ENCODE measurements around the gene LIMCH1. TPM values are rescaled to one million over a fixed set of nuclear protein-coding genes. Genes with fewer than 3 reads are reported as not detected.
"Not testable (repeated sequence)": the region's sequence is repeated elsewhere in the genome, so short reads cannot be mapped to it uniquely, and the experiment has no call there.

Gene LIMCH1
- total RNA-seq, 4 donors from 2014 or later, result 8.5 to 32.6 (median 27.0) TPM

GRCh38 chr4:41709844-41710481, 172.0 kb downstream of the LIMCH1 start:
- H3K27ac ChIP-seq, result no peak overlapping the region
- no peaks in the 10 kb centered on the region for H3K4me1 ChIP-seq
- peaks cover 13% of the 10 kb centered on the region for H3K27me3 ChIP-seq
- no peak overlapping the region for H3K4me3 ChIP-seq
- H3K9me3 ChIP-seq, result no peaks in the 10 kb centered on the region
- 47% methylated on average over 5 of the region's 5 CpGs for WGBS
- DNase-seq (ENCODE audit: low spot score in 2 of 2), result no peak
- no peak for TF ChIP-seq POLR2AphosphoS5 (IDR thresholded peaks at IDR 0.05)
- TF ChIP-seq POLR2A (IDR thresholded peaks at IDR 0.05), result no peak
- TF ChIP-seq EP300 (IDR thresholded peaks at IDR 0.05), result no peak
- TF ChIP-seq CTCF (IDR thresholded peaks at IDR 0.05), result no peak
- H3K36me3 ChIP-seq, result no peaks in the 10 kb centered on the region

DNA sequence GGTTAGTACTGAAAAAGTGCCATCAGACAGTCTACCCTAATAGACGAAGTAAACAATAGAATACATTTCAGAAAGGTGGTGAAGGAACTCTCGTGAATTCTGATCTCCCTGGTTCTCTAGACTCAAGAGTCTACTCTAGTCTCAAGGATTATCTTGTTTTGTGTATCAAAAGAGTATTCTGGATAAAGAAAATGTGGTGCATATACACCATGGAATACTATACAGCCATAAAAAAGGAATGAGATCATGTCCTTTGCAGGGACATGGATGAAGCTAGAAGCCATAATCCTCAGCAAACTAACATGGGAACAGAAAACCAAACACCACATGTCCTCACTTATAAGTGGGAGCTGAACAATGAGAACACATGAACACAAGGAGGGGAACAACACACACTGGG, 173.7 kb downstream of the LIMCH1 start:
- peaks cover 13% of the 10 kb centered on the region for H3K27me3 ChIP-seq
- H3K36me3 ChIP-seq; H3K9me3 ChIP-seq; H3K4me1 ChIP-seq; H3K4me3 ChIP-seq; H3K27ac ChIP-seq; DNase-seq (ENCODE audit: low spot score in 2 of 2): not testable (repeated sequence)
- 93% methylated on average over 2 of the region's 2 CpGs for WGBS

DNA sequence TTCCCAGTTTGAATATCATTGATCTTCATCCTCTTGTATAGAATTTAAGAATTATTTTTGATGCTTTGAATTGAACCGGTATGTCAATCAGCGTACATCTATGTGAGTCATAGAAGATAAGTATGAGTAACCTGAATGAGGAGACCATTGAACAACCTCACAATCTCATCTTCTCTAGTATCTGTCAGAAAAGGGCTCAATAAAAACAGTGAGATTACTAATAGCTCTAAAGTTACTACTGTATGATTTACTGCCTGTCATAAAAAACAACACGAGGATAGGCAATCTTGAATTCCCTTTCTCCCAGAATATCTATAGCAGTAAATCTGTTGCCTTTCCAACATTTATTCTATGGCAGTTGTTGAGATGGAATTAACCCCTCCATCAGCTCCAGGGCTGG, 174.5 kb downstream of the LIMCH1 start:
- TF ChIP-seq POLR2AphosphoS5 (IDR thresholded peaks at IDR 0.05), result no peak
- no peak for TF ChIP-seq POLR2A (IDR thresholded peaks at IDR 0.05)
- no peak for TF ChIP-seq CTCF (IDR thresholded peaks at IDR 0.05)
- WGBS, result 65% methylated on average over 3 of the region's 3 CpGs
- Histone ChIP-seq H3K9me3 (no peaks in the 10 kb centered on the region), H3K4me1 (no peaks in the 10 kb centered on the region), H3K4me3 (no peak overlapping the region), H3K27me3 (peaks cover 13% of the 10 kb centered on the region), H3K36me3 (no peaks in the 10 kb centered on the region), H3K27ac (no peak overlapping the region)
- no peak for DNase-seq (ENCODE audit: low spot score in 2 of 2)

- Histone ChIP-seq H3K27ac (no peak overlapping the region), H3K27me3 (peaks cover 9% of the 10 kb centered on the region), H3K4me3 (no peak overlapping the region), H3K4me1 (no peaks in the 10 kb centered on the region), H3K36me3 (no peaks in the 10 kb centered on the region), H3K9me3 (no peaks in the 10 kb centered on the region)
- TF ChIP-seq EP300 (IDR thresholded peaks at IDR 0.05) (no peak), POLR2AphosphoS5 (IDR thresholded peaks at IDR 0.05) (no peak), POLR2A (IDR thresholded peaks at IDR 0.05) (no peak), CTCF (IDR thresholded peaks at IDR 0.05) (no peak)
- WGBS, result 74% methylated on average over 1 of the region's 1 CpG
- no peak for DNase-seq (ENCODE audit: low spot score in 2 of 2)
Measured at GRCh38 chr4:41713768-41714167, 175.8 kb downstream of the LIMCH1 start.

GRCh38 chr4:41714364-41715000, 176.5 kb downstream of the LIMCH1 start:
- Histone ChIP-seq H3K9me3 (no peaks in the 10 kb centered on the region), H3K27me3 (peaks cover 7% of the 10 kb centered on the region), H3K4me1 (no peaks in the 10 kb centered on the region), H3K4me3 (no peak overlapping the region), H3K27ac (no peak overlapping the region), H3K36me3 (no peaks in the 10 kb centered on the region)
- DNase-seq (ENCODE audit: low spot score in 2 of 2), result no peak
- WGBS, result 76% methylated on average over 6 of the region's 6 CpGs
- no peak for TF ChIP-seq POLR2AphosphoS5 (IDR thresholded peaks at IDR 0.05)
- TF ChIP-seq POLR2A (IDR thresholded peaks at IDR 0.05), result no peak
- TF ChIP-seq EP300 (IDR thresholded peaks at IDR 0.05), result no peak
- no peak for TF ChIP-seq CTCF (IDR thresholded peaks at IDR 0.05)

Measured in suprapubic skin (tissue), 4 donors.